ENCODE results near the gene PLB1.

Gene PLB1

GRCh38 chr2:28602136-28602660 lies 106.3 kb downstream of the PLB1 start:
- H3K4me2 ChIP-seq (ENCODE audit: low read length) = no peak overlapping the region
- no peak overlapping the region for H3K9ac ChIP-seq (ENCODE audit: low read depth, low read length)
- H3K27me3 ChIP-seq (ENCODE audit: control insufficient read depth, insufficient read depth, low read length) = no peaks in the 10 kb centered on the region
- H3K9me3 ChIP-seq (replicated peaks; ENCODE audit: low read length) = no peaks in the 10 kb centered on the region
- peaks cover 9% of the 10 kb centered on the region for H3K4me1 ChIP-seq (ENCODE audit: control insufficient read depth, insufficient read depth, low read length)
- no peak overlapping the region for H3K4me3 ChIP-seq (ENCODE audit: low read length)
- H3K36me3 ChIP-seq (ENCODE audit: insufficient read depth, low read length) = no peaks in the 10 kb centered on the region

GRCh38 chr2:28602751-28603639 lies 107.1 kb downstream of the PLB1 start:
- Histone ChIP-seq H3K4me1 (ENCODE audit: control insufficient read depth, insufficient read depth, low read length) (peaks cover 9% of the 10 kb centered on the region), H3K9ac (ENCODE audit: low read depth, low read length) (no peak overlapping the region), H3K9me3 (replicated peaks; ENCODE audit: low read length) (no peaks in the 10 kb centered on the region), H3K27me3 (ENCODE audit: control insufficient read depth, insufficient read depth, low read length) (no peaks in the 10 kb centered on the region), H3K36me3 (ENCODE audit: insufficient read depth, low read length) (no peaks in the 10 kb centered on the region), H3K4me2 (ENCODE audit: low read length) (no peak overlapping the region), H3K4me3 (ENCODE audit: low read length) (no peak overlapping the region)

DNA sequence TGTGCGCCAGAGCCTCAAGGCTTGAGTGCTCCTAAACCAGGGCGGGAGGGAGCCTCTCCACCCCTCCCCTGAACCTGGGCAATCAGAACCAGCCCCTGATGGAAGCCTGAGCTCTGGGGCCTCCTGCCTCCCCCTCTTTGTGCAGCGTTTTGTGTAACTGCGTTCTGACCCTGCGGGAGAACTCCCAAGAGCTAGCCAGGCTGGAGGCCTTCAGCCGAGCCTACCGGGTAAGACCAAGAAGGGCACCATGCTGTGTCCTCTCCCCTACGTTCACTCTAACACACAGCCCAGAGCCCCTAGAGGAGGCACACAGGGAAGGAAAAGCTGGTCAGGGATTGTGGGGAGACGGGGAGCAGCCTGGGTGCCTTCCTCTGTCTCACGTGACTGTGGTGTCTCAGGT lies 108.0 kb downstream of the PLB1 start:
- no peak overlapping the region for H3K9ac ChIP-seq (ENCODE audit: low read depth, low read length)
- H3K4me1 ChIP-seq (ENCODE audit: control insufficient read depth, insufficient read depth, low read length) = peaks cover 9% of the 10 kb centered on the region

GRCh38 chr2:28604284-28604843 lies 108.5 kb downstream of the PLB1 start:
- Histone ChIP-seq H3K9ac (ENCODE audit: low read depth, low read length) (no peak overlapping the region), H3K4me3 (ENCODE audit: low read length) (no peak overlapping the region), H3K4me1 (ENCODE audit: control insufficient read depth, insufficient read depth, low read length) (peaks cover 9% of the 10 kb centered on the region), H3K27me3 (ENCODE audit: control insufficient read depth, insufficient read depth, low read length) (no peaks in the 10 kb centered on the region), H3K9me3 (replicated peaks; ENCODE audit: low read length) (no peaks in the 10 kb centered on the region), H3K36me3 (ENCODE audit: insufficient read depth, low read length) (no peaks in the 10 kb centered on the region), H3K4me2 (ENCODE audit: low read length) (no peak overlapping the region)

More for the DNA sequence above, 108.0 kb downstream of the PLB1 start:
- Histone ChIP-seq H3K4me2 (ENCODE audit: low read length) (no peak overlapping the region), H3K27me3 (ENCODE audit: control insufficient read depth, insufficient read depth, low read length) (no peaks in the 10 kb centered on the region), H3K9me3 (replicated peaks; ENCODE audit: low read length) (no peaks in the 10 kb centered on the region), H3K36me3 (ENCODE audit: insufficient read depth, low read length) (no peaks in the 10 kb centered on the region), H3K4me3 (ENCODE audit: low read length) (no peak overlapping the region)

DNA sequence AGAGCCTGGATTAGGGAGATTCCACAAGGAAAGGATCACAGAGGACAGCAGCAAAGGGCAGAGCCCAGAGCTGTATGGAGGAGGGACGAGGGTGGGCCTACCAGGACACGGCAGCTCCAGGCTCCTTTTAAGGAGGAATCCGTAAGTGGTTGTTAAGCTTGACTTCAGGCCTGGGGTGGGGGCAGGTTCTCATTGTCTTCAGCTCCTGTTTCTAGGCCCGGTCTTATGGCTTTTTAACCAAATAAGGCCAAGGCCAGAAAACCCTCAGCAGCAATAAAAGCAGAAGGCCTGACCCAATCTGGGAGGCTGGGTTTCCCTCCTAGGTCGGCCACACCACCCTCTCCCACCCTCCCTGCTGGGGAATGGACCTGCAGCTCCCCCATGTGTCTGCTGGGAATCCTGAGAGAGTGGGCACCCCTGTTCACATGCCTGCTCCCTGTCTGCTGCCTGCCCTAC lies 111.2 kb downstream of the PLB1 start:
- H3K4me1 ChIP-seq (ENCODE audit: control insufficient read depth, insufficient read depth, low read length) = peaks cover 23% of the 10 kb centered on the region
- H3K27me3 ChIP-seq (ENCODE audit: control insufficient read depth, insufficient read depth, low read length) = no peaks in the 10 kb centered on the region
- H3K4me3 ChIP-seq (ENCODE audit: low read length) = no peak overlapping the region
- H3K36me3 ChIP-seq (ENCODE audit: insufficient read depth, low read length) = no peaks in the 10 kb centered on the region
- no peak overlapping the region for H3K9ac ChIP-seq (ENCODE audit: low read depth, low read length)
- no peak overlapping the region for H3K4me2 ChIP-seq (ENCODE audit: low read length)
- no peaks in the 10 kb centered on the region for H3K9me3 ChIP-seq (replicated peaks; ENCODE audit: low read length)

- Histone ChIP-seq H3K9me3 (replicated peaks; ENCODE audit: low read length) (no peaks in the 10 kb centered on the region), H3K36me3 (ENCODE audit: insufficient read depth, low read length) (no peaks in the 10 kb centered on the region), H3K4me1 (ENCODE audit: control insufficient read depth, insufficient read depth, low read length) (peaks cover 22% of the 10 kb centered on the region), H3K4me2 (ENCODE audit: low read length) (no peak overlapping the region), H3K27me3 (ENCODE audit: control insufficient read depth, insufficient read depth, low read length) (no peaks in the 10 kb centered on the region), H3K9ac (ENCODE audit: low read depth, low read length) (no peak overlapping the region), H3K4me3 (ENCODE audit: low read length) (no peak overlapping the region)
These were observed 112.1 kb downstream of the PLB1 start for GRCh38 chr2:28607730-28608499.

- Histone ChIP-seq H3K4me1 (ENCODE audit: control insufficient read depth, insufficient read depth, low read length) (peaks cover 14% of the 10 kb centered on the region), H3K4me3 (ENCODE audit: low read length) (no peak overlapping the region), H3K4me2 (ENCODE audit: low read length) (no peak overlapping the region), H3K36me3 (ENCODE audit: insufficient read depth, low read length) (no peaks in the 10 kb centered on the region), H3K9ac (ENCODE audit: low read depth, low read length) (no peak overlapping the region), H3K27me3 (ENCODE audit: control insufficient read depth, insufficient read depth, low read length) (no peaks in the 10 kb centered on the region), H3K9me3 (replicated peaks; ENCODE audit: low read length) (no peaks in the 10 kb centered on the region)
These were observed 112.9 kb downstream of the PLB1 start for GRCh38 chr2:28608500-28609424.

DNA sequence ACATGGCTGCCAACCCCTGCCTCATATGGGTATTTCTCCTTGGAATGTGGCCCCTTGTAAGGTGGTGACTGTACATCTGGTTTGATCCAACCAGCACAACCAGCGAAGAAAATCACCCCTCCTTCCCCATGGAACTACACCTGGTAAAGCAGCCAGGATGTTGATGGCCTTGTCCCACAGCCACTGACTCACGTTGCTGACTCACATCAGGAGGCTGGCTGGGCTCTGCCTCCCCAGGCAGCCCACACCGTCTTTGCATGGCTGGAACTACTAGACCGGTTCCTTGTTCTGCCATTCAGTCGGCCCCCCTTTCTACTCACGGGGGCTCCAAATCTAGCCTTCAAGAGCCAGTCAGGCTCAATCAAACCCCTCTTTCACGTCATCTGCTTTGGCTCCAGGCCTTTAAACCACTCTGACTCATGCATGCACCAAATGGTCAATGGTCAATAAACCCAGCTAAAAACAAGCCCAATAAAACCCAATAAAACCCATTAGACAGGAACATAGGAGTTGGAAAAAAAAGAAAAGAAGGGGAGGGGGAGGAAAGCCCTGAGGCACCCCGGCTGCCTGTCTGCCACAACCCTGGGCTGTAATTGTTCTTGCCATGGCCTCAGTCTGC lies 114.8 kb downstream of the PLB1 start:
- peak overlapping the region; percentile 19 for H3K4me3 ChIP-seq (ENCODE audit: low read length)
- H3K4me2 ChIP-seq (ENCODE audit: low read length) = peak overlapping the region; percentile 11
- no peaks in the 10 kb centered on the region for H3K27me3 ChIP-seq (ENCODE audit: control insufficient read depth, insufficient read depth, low read length)
- peaks cover 14% of the 10 kb centered on the region for H3K4me1 ChIP-seq (ENCODE audit: control insufficient read depth, insufficient read depth, low read length)
- H3K9me3 ChIP-seq (replicated peaks; ENCODE audit: low read length) = no peaks in the 10 kb centered on the region
- no peaks in the 10 kb centered on the region for H3K36me3 ChIP-seq (ENCODE audit: insufficient read depth, low read length)
- no peak overlapping the region for H3K9ac ChIP-seq (ENCODE audit: low read depth, low read length)

GRCh38 chr2:28612131-28612812 lies 116.4 kb downstream of the PLB1 start:
- Histone ChIP-seq H3K9ac (ENCODE audit: low read depth, low read length) (no peak overlapping the region), H3K4me1 (ENCODE audit: control insufficient read depth, insufficient read depth, low read length) (peaks cover 14% of the 10 kb centered on the region), H3K36me3 (ENCODE audit: insufficient read depth, low read length) (no peaks in the 10 kb centered on the region)

DNA sequence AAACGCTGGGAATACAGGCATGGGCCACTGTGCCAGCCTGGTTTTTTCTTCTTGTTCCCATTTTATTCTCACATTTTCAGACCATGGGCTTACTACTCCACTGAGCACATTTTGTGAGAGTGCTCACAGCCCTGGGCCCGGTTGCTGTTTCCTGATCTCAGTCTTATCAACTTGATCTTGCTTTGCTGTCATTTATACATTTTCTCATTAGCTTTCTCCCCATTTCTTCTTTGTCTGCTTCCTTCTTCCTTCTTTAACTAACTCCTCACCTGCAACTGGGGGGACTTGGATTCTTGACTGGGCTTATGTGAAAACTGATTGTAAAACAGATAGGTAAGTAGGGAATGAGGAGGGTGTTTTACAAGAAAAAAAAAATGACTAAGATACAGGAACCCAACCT lies 117.3 kb downstream of the PLB1 start:
- no peaks in the 10 kb centered on the region for H3K27me3 ChIP-seq (ENCODE audit: control insufficient read depth, insufficient read depth, low read length)
- no peak overlapping the region for H3K4me3 ChIP-seq (ENCODE audit: low read length)
- H3K36me3 ChIP-seq (ENCODE audit: insufficient read depth, low read length) = no peaks in the 10 kb centered on the region
- no peak overlapping the region for H3K4me2 ChIP-seq (ENCODE audit: low read length)
- no peaks in the 10 kb centered on the region for H3K9me3 ChIP-seq (replicated peaks; ENCODE audit: low read length)
- no peak overlapping the region for H3K9ac ChIP-seq (ENCODE audit: low read depth, low read length)
- H3K4me1 ChIP-seq (ENCODE audit: control insufficient read depth, insufficient read depth, low read length) = peaks cover 14% of the 10 kb centered on the region

More at GRCh38 chr2:28612131-28612812, 116.4 kb downstream of the PLB1 start:
- no peak overlapping the region for H3K4me2 ChIP-seq (ENCODE audit: low read length)
- no peaks in the 10 kb centered on the region for H3K9me3 ChIP-seq (replicated peaks; ENCODE audit: low read length)
- no peaks in the 10 kb centered on the region for H3K27me3 ChIP-seq (ENCODE audit: control insufficient read depth, insufficient read depth, low read length)
- H3K4me3 ChIP-seq (ENCODE audit: low read length) = no peak overlapping the region
